Natural killer cell (primary cell): ENCODE measurements around the gene GPC1. TPM values are rescaled to one million over a fixed set of nuclear protein-coding genes. Genes with fewer than 3 reads are reported as not detected.

Source experiments
- ATAC-seq, 3 donors: fragments of 150-1000 bp in 2 of 3; fragments of 200-7000 bp in 1 of 3; cut with Tn5 transposase; 1 replicate in 1 of 3; 2 replicates in 2 of 3; pipeline ENCODE4 v1.10.0; 2021; ENCODE audit warnings: mild to moderate bottlenecking in 2 of 3, moderate library complexity in 2 of 3
- DNase-seq, 2 donors: peaks; one replicate each; pipeline versions ENCODE4 v3.0.0 to v3.0.0-alpha.2; 2013 to 2021; ENCODE audit warnings: mixed read lengths in 1 of 2
- H3K27ac ChIP-seq: one replicate; pipeline ENCODE4 v1.5.1; 2013; ENCODE audit warnings: mild to moderate bottlenecking, low read length
- H3K27me3 ChIP-seq: one replicate; pipeline ENCODE4 v1.6.1; 2013; ENCODE audit warnings: low read length; ENCODE audit not compliant: control insufficient read depth, insufficient read depth
- H3K36me3 ChIP-seq: one replicate; pipeline ENCODE4 v1.6.1; 2013; ENCODE audit warnings: low read length; ENCODE audit not compliant: control insufficient read depth, insufficient read depth
- H3K4me1 ChIP-seq: one replicate; pipeline ENCODE4 v1.6.1; 2013; ENCODE audit warnings: low read length; ENCODE audit not compliant: control insufficient read depth, insufficient read depth
- H3K4me3 ChIP-seq: one replicate; pipeline ENCODE4 v1.5.1; 2013; ENCODE audit warnings: low read length
- H3K9me3 ChIP-seq: one replicate; pipeline ENCODE4 v1.6.1; 2013; ENCODE audit warnings: low read length; ENCODE audit not compliant: control insufficient read depth, insufficient read depth
- H3K27ac Mint-ChIP-seq, 2 donors: one replicate each; pipeline ENCODE4 v1.8.0; 2022; ENCODE audit warnings: mild to moderate bottlenecking in 2 of 2, mixed read lengths in 2 of 2, moderate library complexity in 1 of 2
- H3K27me3 Mint-ChIP-seq, 2 donors: one replicate each; pipeline ENCODE4 v1.8.0; 2022; ENCODE audit warnings: low read depth in 2 of 2, mixed read lengths in 2 of 2
- H3K36me3 Mint-ChIP-seq: one replicate; pipeline ENCODE4 v1.8.0; 2022; ENCODE audit warnings: mixed read lengths
- H3K4me1 Mint-ChIP-seq, 2 donors: one replicate each; pipeline ENCODE4 v1.8.0; 2022; ENCODE audit warnings: mixed read lengths in 2 of 2
- H3K4me3 Mint-ChIP-seq: one replicate; pipeline ENCODE4 v1.8.0; 2022; ENCODE audit warnings: mild to moderate bottlenecking, moderate library complexity, mixed read lengths
- H3K9me3 Mint-ChIP-seq, 2 donors: one replicate each; pipeline ENCODE4 v1.8.0; 2022; ENCODE audit warnings: mixed read lengths in 2 of 2
- CTCF ChIP-seq: fragments of 200-600 bp; IDR thresholded peaks from one replicate; pipeline ENCODE4 v1.8.0; 2022; ENCODE audit warnings: antibody characterized with exemption
- WGBS: methylation state at CpG from one replicate; pipeline ENCODE4 v1.1.7; 2013; ENCODE audit warnings: missing lambda C conversion rate; ENCODE audit not compliant: insufficient coverage; 5-methylcytosine and 5-hydroxymethylcytosine counted together
- intact Hi-C: fragments of 100-400 bp; cut with micrococcal nuclease; formaldehyde crosslinking; loops from one replicate; pipeline ENCODE4 v1.14.2; 2022
- total RNA-seq, 4 donors: library from RNA; stranded (reverse); fragments of 120-200 nt in 1 of 4; gene quantifications; one replicate each; pipeline versions ENCODE4 v1.2.3 to v1.2.4, GENCODE V29; 2013 to 2022

The GPC1 gene
- total RNA-seq, 3 donors from 2014 or later (not counting 1 experiment from before 2014, with no cell fraction given): 0.79 to 1.4 (median 0.94) TPM

GRCh38 chr2:240467659-240468302, 32.3 kb downstream of the GPC1 start:
- Histone ChIP-seq H3K9me3 (peaks cover 6% of the 10 kb centered on the region), H3K27ac (no peak overlapping the region), H3K36me3 (no peaks in the 10 kb centered on the region), H3K4me3 (no peak overlapping the region), H3K4me1 (no peaks in the 10 kb centered on the region), H3K27me3 (no peaks in the 10 kb centered on the region)
- Mint-ChIP-seq H3K27me3 (no peaks in the 10 kb centered on the region), H3K4me3 (no peak overlapping the region), H3K9me3 (no peaks in the 10 kb centered on the region), H3K27ac (no peak overlapping the region), H3K4me1 (peaks cover 0 to 4% of the 10 kb centered on the region in 2 donors), H3K36me3 (no peaks in the 10 kb centered on the region)
- WGBS: 94% methylated on average over 21 of the region's 22 CpGs
- intact Hi-C loops: no loop called here
- ATAC-seq (no peak), DNase-seq (peak in 1 of 2 donors; percentile 11)
- TF ChIP-seq CTCF: no peak

GRCh38 chr2:240468303-240469238, 33.1 kb downstream of the GPC1 start:
- intact Hi-C loops: no loop called here
- ATAC-seq (no peak), DNase-seq (peak in 1 of 2 donors; percentile 10)
- Mint-ChIP-seq H3K27ac (no peak overlapping the region), H3K4me3 (no peak overlapping the region), H3K36me3 (no peaks in the 10 kb centered on the region), H3K27me3 (no peaks in the 10 kb centered on the region), H3K9me3 (peaks cover under 1 to 6% of the 10 kb centered on the region in 2 donors), H3K4me1 (peaks cover 0 to 4% of the 10 kb centered on the region in 2 donors)
- no peak overlapping the region for H3K4me3 ChIP-seq
- H3K4me1 ChIP-seq: no peaks in the 10 kb centered on the region
- peaks cover 9% of the 10 kb centered on the region for H3K9me3 ChIP-seq
- WGBS: 91% methylated on average over 20 of the region's 20 CpGs
- no peak overlapping the region for H3K27ac ChIP-seq
- H3K36me3 ChIP-seq: no peaks in the 10 kb centered on the region
- no peak for TF ChIP-seq CTCF
- no peaks in the 10 kb centered on the region for H3K27me3 ChIP-seq

- Mint-ChIP-seq H3K27me3 (no peaks in the 10 kb centered on the region), H3K27ac (no peak overlapping the region), H3K4me3 (no peak overlapping the region), H3K4me1 (peaks cover 0 to 4% of the 10 kb centered on the region in 2 donors), H3K36me3 (no peaks in the 10 kb centered on the region), H3K9me3 (peaks cover 4 to 9% of the 10 kb centered on the region in 2 donors)
- ATAC-seq (no peak), DNase-seq (peak in 1 of 2 donors; percentile 11)
- Histone ChIP-seq H3K36me3 (no peaks in the 10 kb centered on the region), H3K4me3 (no peak overlapping the region), H3K27me3 (no peaks in the 10 kb centered on the region), H3K4me1 (no peaks in the 10 kb centered on the region), H3K27ac (no peak overlapping the region), H3K9me3 (peaks cover 9% of the 10 kb centered on the region)
- TF ChIP-seq CTCF: no peak
- WGBS: 84% methylated on average over 10 of the region's 10 CpGs
- intact Hi-C loops: no loop called here
Measured at GRCh38 chr2:240469239-240469636, 33.8 kb downstream of the GPC1 start.
